ENCODE results near the gene EBF3. TPM values are rescaled to one million over a fixed set of nuclear protein-coding genes. Genes with fewer than 3 reads are reported as not detected.
A peak's percentile ranks its signal among the peaks of the same experiment; 100 is the strongest.

Gene EBF3
- total RNA-seq, 1 experiment from 2014 or later, result 0.22 TPM

GRCh38 chr10:129896136-129896859, 67.8 kb downstream of the EBF3 start:
- Histone ChIP-seq H3K4me2 (ENCODE audit: insufficient read depth, insufficient read length, low read length) (no peak overlapping the region), H3T11ph (ENCODE audit: low read length) (no peak overlapping the region), H2BK12ac (ENCODE audit: insufficient read length, low read depth, low read length) (no peak overlapping the region), H3K9me3 (ENCODE audit: control insufficient read depth, low read depth, low read length) (no peaks in the 10 kb centered on the region), H3K27me3 (ENCODE audit: insufficient read depth, low read length) (no peaks in the 10 kb centered on the region), H3K18ac (ENCODE audit: insufficient read length, low read depth, low read length) (no peak overlapping the region), H2AK5ac (ENCODE audit: insufficient read length, low read length) (no peak overlapping the region), H3K79me1 (ENCODE audit: insufficient read depth, low read depth, low read length, poor library complexity, severe bottlenecking) (no peaks in the 10 kb centered on the region), H4K5ac (ENCODE audit: insufficient read length, low read depth, low read length) (no peak overlapping the region), H3K79me2 (ENCODE audit: insufficient read depth, low read length) (no peaks in the 10 kb centered on the region), H3K14ac (ENCODE audit: insufficient read depth, low read length) (no peak overlapping the region), H2AFZ (ENCODE audit: low read length) (no peak overlapping the region), H3K27ac (ENCODE audit: insufficient read length, low read depth, low read length) (no peak overlapping the region), H3K9ac (ENCODE audit: extremely low read depth, insufficient read length, low read length) (no peak overlapping the region), H2BK120ac (ENCODE audit: low read depth, low read length, poor library complexity, severe bottlenecking) (no peak overlapping the region), H3K56ac (ENCODE audit: insufficient read length, low read depth, low read length) (no peak overlapping the region), H2BK15ac (ENCODE audit: low read depth, low read length) (no peak overlapping the region), H2BK20ac (ENCODE audit: low read depth, low read length, poor library complexity, severe bottlenecking) (no peak overlapping the region), H4K91ac (ENCODE audit: insufficient read length, low read depth, low read length) (no peak overlapping the region), H4K8ac (replicated peaks; ENCODE audit: insufficient read length, low read depth, low read length) (no peak overlapping the region), H3K23me2 (ENCODE audit: insufficient read length, low read depth, low read length, poor library complexity, severe bottlenecking) (no peaks in the 10 kb centered on the region), H3K4ac (ENCODE audit: low read depth, low read length) (no peak overlapping the region), H4K20me1 (ENCODE audit: control insufficient read depth, insufficient read depth, insufficient read length) (no peaks in the 10 kb centered on the region), H3K4me1 (ENCODE audit: insufficient read depth, low read length) (no peaks in the 10 kb centered on the region), H3K23ac (ENCODE audit: insufficient read length, low read depth, low read length) (no peak overlapping the region), H2BK5ac (ENCODE audit: insufficient read length, low read length) (no peak overlapping the region)
- H3K27ac Mint-ChIP-seq, result peak overlapping the region in 1 of 3 experiments; percentile 34; a peak in 1 of 7 replicates
- H3K27me3 Mint-ChIP-seq (ENCODE audit: low read depth), result peaks cover 24% of the 10 kb centered on the region
- H3K4me1 Mint-ChIP-seq, result peaks cover 66 to 68% of the 10 kb centered on the region in 2 experiments
- no peaks in the 10 kb centered on the region; a peak in 1 of 7 replicates for H3K36me3 Mint-ChIP-seq (ENCODE audit: insufficient read depth in 1 of 3, low read depth in 3 of 3)
- peak overlapping the region in 1 of 2 experiments; percentile 34; a peak in 1 of 5 replicates for H3K4me3 Mint-ChIP-seq
- no peak for TF ChIP-seq CTCF (conservative IDR thresholded peaks at IDR 0.05)
- H3K9me3 Mint-ChIP-seq, result no peaks in the 10 kb centered on the region
- DNase-seq, result peak; percentile 46
- whole genome bisulfite sequencing (ENCODE audit: extremely low coverage, insufficient read length, low lambda C conversion rate), result no CpG with 5 or more reads among the region's 36 CpGs
